ENCODE results near the gene C4BPA. TPM values are rescaled to one million over a fixed set of nuclear protein-coding genes. Genes with fewer than 3 reads are reported as not detected.

The C4BPA gene
- total and polyA plus RNA-seq, 10 of the 15 experiments (the other 5 are each of a cell fraction or from before 2014, with no cell fraction given) = 0.31 TPM; not detected in 9

- RAD21 ChIA-PET (ENCODE audit: unreplicated experiment) = interaction anchor here (1.2 kb wide), 1 partner anchor 95 kb away, joined by 3 read pairs; no protein-coding TSS in a partner anchor
- no peak overlapping the region for H3K27ac ChIP-seq (ENCODE audit: control insufficient read depth, insufficient read depth)
- no peak overlapping the region for H3K4me3 ChIP-seq
- POLR2A ChIA-PET = no interaction called here
- no peak for ATAC-seq
- no peaks in the 10 kb centered on the region for H4K20me1 ChIP-seq (ENCODE audit: control insufficient read depth, insufficient read depth)
- no peak overlapping the region for H2AFZ ChIP-seq (ENCODE audit: control insufficient read depth, low read depth, low read length)
- H3K79me2 ChIP-seq (ENCODE audit: control insufficient read depth, insufficient read depth, low read length) = no peaks in the 10 kb centered on the region
- CTCF ChIA-PET = interaction anchor here (0.8 to 10.2 kb wide), 6 partner anchors 16 to 422 kb away, joined by 3 to 131 read pairs (median 10); partner anchors contain the start of genes PFKFB2 and YOD1
- H3K4me2 ChIP-seq (ENCODE audit: control insufficient read depth, insufficient read depth) = no peak overlapping the region
- TF ChIP-seq IKZF2 (IDR thresholded peaks at IDR 0.05) = no peak
- no peak for TF ChIP-seq BMI1 (IDR thresholded peaks at IDR 0.05; ENCODE audit: borderline replicate concordance)
- no peak for TF ChIP-seq BCL11A (IDR thresholded peaks at IDR 0.05; ENCODE audit: low read depth, low read length)
- TF ChIP-seq ZBTB33 (IDR thresholded peaks at IDR 0.05) = no peak
- no peak for TF ChIP-seq ESRRA (IDR thresholded peaks at IDR 0.05; ENCODE audit: low read length)
- no peak for TF ChIP-seq POLR2A (IDR thresholded peaks at IDR 0.05; ENCODE audit: low read depth, low read length)
- TF ChIP-seq FOXM1 (IDR thresholded peaks at IDR 0.05; ENCODE audit: low read depth, low read length) = no peak
- no peak for TF ChIP-seq ZBTB40 (IDR thresholded peaks at IDR 0.05; ENCODE audit: borderline replicate concordance)
- TF ChIP-seq MYB (IDR thresholded peaks at IDR 0.05; ENCODE audit: borderline replicate concordance, low read depth, low read length) = no peak
- no peak for TF ChIP-seq JUNB (IDR thresholded peaks at IDR 0.05)
- TF ChIP-seq JUND (IDR thresholded peaks at IDR 0.05; ENCODE audit: low read depth, low read length) = no peak
- no peak for TF ChIP-seq EGR1 (IDR thresholded peaks at IDR 0.05; ENCODE audit: borderline replicate concordance in 1 of 2, low read depth in 2 of 2, low read length in 2 of 2)
- TF ChIP-seq NRF1 (conservative IDR thresholded peaks at IDR 0.05; ENCODE audit: low read depth, low read length) = no peak
- no peak for TF ChIP-seq IRF4 (IDR thresholded peaks at IDR 0.05; ENCODE audit: low read depth, low read length)
- intact Hi-C loops (cut with micrococcal nuclease; ENCODE audit: unreplicated experiment) = loop anchor here (1.0 to 5.0 kb wide), 4 partner anchors 27 to 90 kb away; no protein-coding TSS in a partner anchor
- no peaks in the 10 kb centered on the region for H3K9me3 ChIP-seq (replicated peaks; ENCODE audit: control insufficient read depth, insufficient read depth, low read length)
- no peak for FAIRE-seq
- H3K4me1 ChIP-seq (ENCODE audit: control insufficient read depth, insufficient read depth, low read length) = no peaks in the 10 kb centered on the region
- in situ Hi-C loops (cut with MboI) = loop anchor here (5.0 kb wide), 1 partner anchor 330 kb away; no protein-coding TSS in a partner anchor
- no peak for DNase-seq (ENCODE audit: low read depth, low spot score)
- SMC1A ChIA-PET (ENCODE audit: uncharacterized antibody, unreplicated experiment) = interaction anchor here (1.0 to 7.7 kb wide), 2 partner anchors 29 to 328 kb away, joined by 3 to 66 read pairs; partner anchors contain the start of gene YOD1
- H3K36me3 ChIP-seq (ENCODE audit: control insufficient read depth in 2 of 2, insufficient read depth in 2 of 2, low read length in 1 of 2) = no peaks in the 10 kb centered on the region
- no TSS peak for BruUV-seq (replicated peaks)
- no peak overlapping the region for H3K9ac ChIP-seq (ENCODE audit: control insufficient read depth, insufficient read depth, low read length)
- H3K27me3 ChIP-seq (replicated peaks in 1 of 2; ENCODE audit: control insufficient read depth in 2 of 2, insufficient read depth in 2 of 2, low read length in 1 of 2) = no peaks in the 10 kb centered on the region
- 96% methylated on average over 1 of the region's 1 CpG for WGBS (ENCODE audit: insufficient coverage, insufficient replicate concordance, low lambda C conversion rate, missing lambda C conversion rate)
Measured at GRCh38 chr1:207077012-207077411, 27.0 kb upstream of the C4BPA start.
